HG03439 (cell line): ENCODE measurements around the gene CYBA.

Experiments
- ATAC-seq: cut with Tn5 transposase; IDR thresholded peaks from one replicate; pipeline ENCODE4 v1.9.1; 2021; ENCODE audit warnings: mild to moderate bottlenecking, moderate library complexity; ENCODE audit not compliant: unreplicated experiment

Gene CYBA

GRCh38 chr16:88650749-88651275, at the start of gene CYBA:
Gene CYBA (minus strand): TSS chr16:88651053. CDS start chr16:88651013, 40 bp downstream.
- ATAC-seq, result peak; percentile 62

GRCh38 chr16:88700322-88700635, 49.4 kb upstream of the CYBA start:
- ATAC-seq, result no peak

GRCh38 chr16:88699180-88699579, 48.3 kb upstream of the CYBA start:
- ATAC-seq, result no peak

- no peak for ATAC-seq
Observed at GRCh38 chr16:88698646-88699045, 47.8 kb upstream of the CYBA start.

GRCh38 chr16:88697831-88698615, 47.2 kb upstream of the CYBA start:
- no peak for ATAC-seq

DNA sequence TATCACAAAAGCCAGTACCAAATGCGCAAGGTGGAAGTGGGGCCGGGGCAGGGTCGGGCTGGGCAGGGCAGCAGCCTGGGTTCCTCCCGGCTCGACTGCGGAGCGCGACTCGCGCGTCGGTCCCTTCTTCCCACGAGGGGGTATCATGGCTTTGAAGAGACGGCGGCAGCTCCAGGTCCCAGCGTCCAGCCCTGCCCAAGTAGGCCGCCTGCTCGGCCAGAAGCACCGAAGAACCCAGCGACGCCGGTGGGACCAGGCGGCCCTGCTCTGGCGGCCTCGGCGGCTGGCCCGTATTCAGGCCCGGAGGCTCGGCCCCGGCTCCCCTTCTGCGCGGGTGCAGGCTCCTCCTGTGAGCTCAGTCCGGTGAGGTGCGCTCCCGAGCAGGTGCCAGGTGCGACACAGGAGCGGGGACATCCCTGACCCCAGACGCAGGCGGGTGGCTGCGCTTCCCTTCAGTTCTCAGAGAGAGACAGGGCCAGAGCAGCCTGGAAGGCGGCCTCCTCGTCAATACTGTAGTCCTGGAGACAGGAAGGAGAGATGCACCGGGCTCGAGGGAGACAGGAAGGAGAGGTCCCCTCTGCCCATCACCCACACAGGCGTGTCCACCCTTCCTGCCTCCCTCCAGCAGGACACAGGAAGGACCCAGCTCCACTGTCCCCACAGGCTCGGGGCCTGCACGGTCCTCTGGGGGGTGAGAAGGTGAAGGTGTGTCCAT, 46.4 kb upstream of the CYBA start:
- ATAC-seq, result no peak

DNA sequence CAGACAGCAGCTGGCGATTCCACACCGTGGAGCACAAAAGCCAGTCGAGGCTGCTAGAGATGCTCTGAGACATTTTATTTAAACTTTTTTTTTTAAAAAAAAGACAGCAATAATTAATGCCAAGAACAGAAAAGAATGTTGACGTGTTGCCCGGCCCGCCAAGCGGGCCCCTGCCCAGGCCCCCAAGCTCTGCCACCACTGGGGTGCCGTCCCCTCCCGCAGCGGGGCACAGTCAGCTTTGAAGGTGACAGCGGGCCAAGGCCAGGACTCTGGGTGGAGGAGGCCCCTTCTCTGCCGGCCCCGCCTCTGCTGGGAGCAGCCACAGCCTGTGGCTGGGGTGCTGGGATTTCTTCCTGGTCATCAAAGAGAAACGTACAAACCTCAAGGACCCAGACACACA, 45.6 kb upstream of the CYBA start:
- no peak for ATAC-seq

DNA sequence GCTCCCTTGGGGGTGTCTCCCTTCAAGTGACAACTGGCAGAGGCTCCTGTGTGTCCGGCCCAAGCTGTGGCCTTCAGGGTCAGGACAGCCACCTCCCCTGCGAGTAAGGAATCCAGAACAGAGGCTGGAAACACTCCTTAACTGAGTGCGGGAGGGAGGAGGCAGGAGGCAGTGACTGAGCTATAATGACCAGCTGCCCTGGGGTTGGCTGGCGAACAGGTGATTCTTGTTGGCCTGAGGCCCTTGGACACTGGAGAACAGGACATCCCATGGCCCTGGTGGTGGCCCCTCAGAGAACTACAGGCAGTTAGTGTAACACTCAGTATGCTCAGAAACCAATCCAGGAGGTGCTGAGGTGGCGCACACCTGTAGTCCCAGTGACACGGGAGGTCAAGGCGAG, 44.9 kb upstream of the CYBA start:
- ATAC-seq, result no peak

DNA sequence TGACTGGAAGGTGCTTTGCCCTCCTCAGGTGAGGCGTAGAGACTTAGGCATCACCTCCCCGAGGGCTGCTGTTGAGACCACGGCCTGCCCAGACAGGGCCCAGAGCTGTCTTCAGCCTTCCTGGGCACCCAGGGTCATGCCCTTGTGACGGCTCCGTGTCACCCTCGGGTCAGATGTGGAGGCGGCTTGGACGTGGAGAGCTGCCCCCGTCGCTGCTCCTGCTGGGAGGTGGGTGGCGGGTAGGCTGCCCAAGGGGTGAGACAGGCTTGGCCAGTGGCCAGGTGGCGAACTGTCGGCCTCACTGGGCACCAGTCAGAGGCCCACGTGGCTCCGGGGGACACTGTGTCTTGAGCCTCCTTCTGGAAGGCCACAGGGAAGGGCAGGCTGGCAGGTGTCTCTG, 44.4 kb upstream of the CYBA start:
- ATAC-seq, result no peak

- ATAC-seq, result no peak
Observed at GRCh38 chr16:88694221-88695087, 43.6 kb upstream of the CYBA start.

DNA sequence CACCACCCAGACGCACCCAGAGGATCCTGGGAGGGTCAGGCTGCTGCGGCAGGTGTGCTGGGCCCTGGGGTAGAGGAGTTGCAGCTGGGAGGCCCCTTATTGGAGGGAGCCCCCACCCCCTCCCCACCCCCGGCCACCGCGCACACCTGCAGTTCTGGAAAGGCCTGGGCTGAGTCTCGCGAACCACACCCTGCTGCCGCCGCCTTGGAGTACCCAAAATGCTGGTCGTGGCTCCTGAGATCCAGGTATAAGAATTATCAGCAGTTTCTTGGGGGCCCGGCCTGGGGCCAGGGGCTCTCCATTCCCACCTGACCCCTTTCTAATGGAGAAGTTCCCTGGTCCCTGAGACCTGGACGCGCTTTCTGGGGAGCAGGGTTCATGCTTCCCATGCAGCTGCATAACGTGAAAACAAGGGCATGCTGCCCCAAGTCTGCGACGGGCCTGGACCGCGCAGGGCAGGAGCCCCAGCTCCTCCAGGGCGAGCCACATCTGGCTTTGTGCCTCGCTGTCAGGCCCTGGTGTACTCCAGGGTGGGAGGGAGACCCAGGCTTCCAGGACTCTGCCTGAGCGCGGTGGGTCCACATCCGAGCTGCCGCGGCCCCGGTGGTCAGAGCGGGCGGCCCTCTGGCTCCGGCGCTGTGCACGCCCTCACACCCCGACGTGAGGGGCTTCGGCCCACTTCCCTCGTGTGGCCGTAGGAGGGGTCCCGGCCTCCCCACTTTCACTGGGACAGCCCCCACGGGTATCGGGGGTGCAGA, 42.7 kb upstream of the CYBA start:
- ATAC-seq, result no peak

DNA sequence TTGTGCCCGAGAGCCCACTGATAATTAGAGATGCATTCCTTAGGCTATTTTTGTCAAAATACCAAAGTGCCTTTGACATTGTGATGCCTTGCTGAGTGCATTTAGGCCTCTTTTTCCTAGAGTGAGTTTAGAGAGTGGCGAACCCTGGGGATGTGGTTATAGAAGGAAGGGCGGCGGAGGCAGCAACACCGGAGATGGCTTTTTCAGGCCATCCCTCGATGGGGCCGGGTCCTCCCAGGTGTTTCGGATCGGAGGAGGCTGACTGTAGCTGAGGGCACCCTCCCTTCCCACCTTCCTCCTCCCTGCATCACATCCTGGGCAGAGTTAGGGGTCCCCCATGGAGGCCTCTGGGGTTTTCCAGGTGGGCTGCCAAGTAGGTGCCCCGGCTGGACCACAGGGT, 42.0 kb upstream of the CYBA start:
- ATAC-seq, result no peak

DNA sequence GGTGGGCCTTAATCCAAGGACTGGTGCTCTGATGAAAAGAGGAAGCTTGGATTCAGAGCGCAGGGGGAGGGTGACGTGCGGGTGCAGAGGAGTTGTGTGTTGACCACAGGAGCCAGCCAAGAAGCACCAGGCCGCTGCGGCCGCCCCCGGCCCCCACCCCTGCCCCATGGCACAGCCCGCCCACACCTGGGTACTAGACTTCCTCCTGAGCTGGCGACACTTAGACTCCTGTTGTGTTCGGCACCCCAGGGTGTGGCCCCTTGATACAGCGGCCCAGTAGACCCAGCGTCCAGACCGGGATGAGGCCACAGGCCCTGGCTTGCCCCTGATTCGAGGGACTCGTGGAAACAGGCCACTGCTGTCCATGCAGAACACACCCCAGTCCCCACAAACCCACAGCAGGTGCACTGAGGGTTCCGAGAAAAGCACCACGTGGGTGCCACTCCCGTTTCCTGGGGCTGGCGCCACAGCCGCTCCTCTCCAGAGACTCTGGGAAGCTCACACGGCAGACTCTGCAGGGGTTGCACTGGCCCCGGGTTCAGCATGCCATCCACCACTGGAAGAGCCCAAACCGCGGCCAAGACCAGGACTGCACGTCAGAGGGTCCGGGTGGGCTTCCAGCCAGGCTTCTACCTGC, 41.2 kb upstream of the CYBA start:
- no peak for ATAC-seq

DNA sequence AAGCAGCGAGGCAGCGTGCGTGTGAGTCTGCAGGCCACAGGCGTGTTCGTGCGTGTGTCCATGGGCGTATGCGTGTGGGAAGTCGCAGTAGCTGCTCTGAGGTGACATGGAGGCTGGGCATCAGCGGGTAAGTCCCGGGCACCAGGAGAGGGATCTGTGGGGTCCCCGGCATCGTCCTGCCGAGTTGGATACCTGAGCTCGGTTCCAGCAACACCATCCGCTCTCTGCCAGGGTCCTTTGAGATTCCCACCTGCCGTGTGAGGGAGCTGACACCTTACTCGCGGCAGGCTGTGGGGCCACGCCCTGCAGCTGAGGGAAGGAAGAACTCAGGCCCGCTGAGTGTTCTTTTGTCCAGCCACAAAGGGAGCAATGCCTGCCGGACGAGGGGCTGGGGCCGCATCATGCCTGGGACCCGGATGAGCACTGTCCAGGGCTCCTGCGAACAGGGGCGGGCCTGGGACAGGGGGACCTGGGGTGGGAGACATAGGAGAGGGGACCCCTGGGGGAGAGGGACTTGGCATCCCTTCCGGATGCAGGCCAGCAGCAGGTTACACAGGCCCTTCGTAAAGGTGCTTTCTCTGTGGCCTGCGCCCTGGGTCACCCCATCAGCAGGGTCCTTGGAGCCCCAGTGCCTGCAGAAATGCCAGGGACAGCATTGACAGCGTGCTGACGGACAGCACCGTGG, 40.4 kb upstream of the CYBA start:
- ATAC-seq, result no peak

DNA sequence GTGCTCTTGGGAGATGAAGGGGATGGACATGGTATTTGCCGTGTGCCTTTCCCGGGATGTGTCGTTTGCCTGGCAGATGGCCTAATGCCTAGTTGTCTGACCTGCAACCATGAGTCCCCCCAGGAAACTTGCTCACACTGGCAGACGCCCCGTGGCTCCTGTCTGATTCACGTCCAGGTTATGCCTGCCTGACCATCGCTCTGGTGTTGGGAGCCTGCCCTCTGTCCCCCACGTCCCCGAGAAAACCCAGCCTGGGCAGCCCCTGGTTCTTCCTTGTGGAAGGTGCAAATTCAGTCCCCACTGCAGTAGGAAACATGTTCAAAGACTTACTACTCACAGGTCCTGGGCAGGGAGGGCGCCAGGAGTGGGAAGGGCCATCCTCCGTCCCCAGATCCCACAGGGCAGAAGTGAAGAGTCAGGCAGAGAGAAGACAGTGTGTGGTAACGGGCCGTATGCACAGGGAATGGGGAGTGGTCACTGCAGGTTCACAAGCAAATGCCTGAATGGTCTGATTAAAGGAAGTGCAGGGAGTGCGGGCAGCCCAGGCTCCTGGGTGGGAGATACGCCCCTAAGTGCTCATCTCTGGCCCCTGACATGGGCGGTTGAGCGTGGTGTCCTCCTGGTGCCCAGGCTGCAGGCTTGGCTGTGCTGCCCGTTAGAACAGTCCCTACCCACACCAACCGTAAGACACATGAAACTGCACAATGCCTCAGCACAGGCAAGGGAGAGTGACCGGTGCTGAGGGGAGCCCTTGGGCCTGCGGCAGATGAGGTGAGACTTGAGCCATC, 39.7 kb upstream of the CYBA start:
- ATAC-seq, result no peak

DNA sequence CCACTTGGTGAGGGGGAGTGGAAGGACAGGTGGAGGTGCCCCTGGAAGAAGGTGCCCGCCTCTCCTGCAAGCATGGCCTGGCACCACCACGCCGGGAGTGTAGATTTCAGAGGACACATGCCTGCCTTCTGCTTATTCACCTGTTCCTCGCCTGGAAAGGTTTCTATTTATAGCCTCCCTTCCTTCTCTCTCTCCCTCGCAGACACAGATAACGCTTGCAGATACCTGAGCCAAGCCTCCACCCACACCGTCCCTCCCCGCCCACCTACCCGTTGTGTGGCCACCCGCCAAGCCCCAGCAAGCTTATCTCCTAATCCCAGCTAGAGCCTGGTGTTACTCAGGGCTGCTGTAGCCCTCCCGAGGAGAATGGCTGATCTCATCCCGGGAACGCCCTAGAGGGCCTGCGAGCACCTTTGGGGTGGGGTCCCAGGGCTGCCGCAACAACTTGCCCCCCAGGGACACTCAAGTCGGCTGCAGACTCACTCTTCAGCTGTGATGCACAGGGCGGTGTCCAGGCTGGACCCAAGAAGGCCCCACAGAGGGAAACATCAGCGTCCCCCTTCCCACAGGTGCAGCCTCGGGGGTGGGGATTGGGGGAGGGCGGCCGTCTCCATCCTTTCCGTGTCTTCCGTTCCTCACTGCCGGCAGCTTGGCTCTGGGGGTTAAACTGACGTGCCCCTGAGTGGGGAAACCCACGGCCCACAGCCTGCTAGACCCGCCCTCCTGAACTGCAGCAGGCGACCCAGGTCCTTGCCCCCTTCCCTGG, 37.3 kb upstream of the CYBA start:
- ATAC-seq, result no peak

DNA sequence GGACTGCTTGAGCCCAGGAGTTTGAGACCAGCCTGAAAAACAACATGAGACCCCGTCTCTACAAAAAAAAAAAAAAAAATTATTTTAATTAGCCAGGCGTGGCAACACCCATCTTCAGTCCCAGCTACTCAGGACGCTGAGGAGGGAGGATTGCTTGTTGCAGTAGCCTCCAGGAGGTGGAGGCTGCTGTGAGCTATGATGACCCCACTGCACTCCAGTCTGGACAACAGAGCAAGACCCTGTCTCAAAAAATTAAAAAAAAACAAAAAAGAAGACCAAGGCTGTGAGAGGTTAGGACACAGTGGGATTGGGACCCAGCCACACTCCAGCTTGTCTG, 36.8 kb upstream of the CYBA start:
- no peak for ATAC-seq

DNA sequence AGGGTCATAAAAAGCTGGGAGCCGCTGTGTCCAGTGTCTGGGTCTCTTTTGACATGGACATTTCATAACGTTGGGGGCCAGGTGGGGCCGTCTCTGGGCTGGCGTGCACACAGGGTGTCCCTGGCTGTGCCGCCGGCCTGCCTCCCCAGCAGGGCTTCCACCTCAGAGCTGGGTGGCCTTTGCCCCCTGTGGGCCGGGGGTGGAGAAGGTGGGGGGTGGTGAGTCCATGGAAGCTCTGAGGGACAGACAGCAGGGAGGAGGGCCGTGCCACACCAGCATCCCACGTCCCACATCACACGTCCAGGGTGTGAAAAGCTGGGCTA, 36.4 kb upstream of the CYBA start:
- ATAC-seq, result no peak
